Fibroblast of peridontal ligament (primary cell): ENCODE measurements around the gene BHLHE40.

Experiments
- DNase-seq: peaks from one replicate; pipeline ENCODE4 v3.0.0-alpha.2; 2010; ENCODE audit errors: extremely low read depth

Gene BHLHE40

DNA sequence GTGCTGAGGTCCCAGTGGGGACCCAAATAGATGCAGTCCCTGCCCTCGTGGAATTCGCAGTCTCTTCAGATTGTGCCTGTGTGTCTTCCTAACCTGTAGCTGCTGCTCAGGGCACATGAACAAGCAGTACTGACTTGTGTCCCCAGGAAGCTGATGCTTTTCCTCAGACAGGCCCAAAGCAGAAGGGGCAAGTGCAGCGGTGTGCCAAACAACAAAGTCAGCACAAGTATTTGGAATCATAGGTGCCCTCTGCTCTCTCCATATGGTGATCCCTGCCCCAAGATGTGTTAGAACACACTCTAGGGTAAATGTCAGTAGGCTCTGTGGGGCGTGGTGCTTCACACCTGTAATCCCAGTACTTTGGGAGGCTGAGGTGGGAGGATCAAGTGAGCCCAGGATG lies 21.9 kb downstream of the BHLHE40 start:
- DNase-seq = no peak

GRCh38 chr3:5001805-5002173 lies 22.6 kb downstream of the BHLHE40 start:
- DNase-seq = no peak

DNA sequence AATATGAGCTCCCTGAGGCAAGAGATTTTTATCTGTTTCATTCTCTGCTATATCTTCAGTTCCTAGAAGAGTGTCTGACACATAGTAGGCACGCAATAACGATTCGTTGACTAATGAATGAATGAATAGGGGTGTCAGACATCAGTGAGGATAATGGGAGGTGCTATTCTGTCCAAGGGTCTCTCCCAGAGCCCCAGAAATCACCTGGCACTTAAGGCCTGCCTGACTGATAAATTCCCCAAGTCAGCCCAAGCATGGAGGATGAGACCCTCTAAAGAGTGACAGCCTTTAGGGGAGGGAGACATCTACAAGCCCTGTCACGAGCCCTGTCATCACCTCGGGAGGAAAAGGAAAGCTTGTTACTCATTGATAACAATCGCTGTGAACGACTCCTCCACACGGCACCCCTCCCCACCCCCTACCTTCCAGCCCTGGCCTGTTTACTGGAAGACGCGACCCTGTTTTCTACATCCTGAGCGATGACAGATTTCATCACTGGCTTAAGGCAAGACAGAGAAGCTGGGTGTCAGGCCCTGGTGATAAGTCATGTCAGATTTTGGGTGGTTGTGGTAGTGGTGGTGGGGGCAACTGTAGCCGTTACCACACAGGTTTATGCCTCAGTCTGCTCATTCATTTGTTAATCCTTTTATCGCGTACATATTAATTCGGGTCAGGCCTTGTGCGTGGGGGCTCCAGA lies 23.1 kb downstream of the BHLHE40 start:
- DNase-seq = no peak

- DNase-seq = no peak
Observed at GRCh38 chr3:5002871-5003247, 23.6 kb downstream of the BHLHE40 start.

- no peak for DNase-seq
Observed at GRCh38 chr3:5004319-5005152, 25.3 kb downstream of the BHLHE40 start.

- no peak for DNase-seq
Observed at GRCh38 chr3:5005367-5005766, 26.1 kb downstream of the BHLHE40 start.

DNA sequence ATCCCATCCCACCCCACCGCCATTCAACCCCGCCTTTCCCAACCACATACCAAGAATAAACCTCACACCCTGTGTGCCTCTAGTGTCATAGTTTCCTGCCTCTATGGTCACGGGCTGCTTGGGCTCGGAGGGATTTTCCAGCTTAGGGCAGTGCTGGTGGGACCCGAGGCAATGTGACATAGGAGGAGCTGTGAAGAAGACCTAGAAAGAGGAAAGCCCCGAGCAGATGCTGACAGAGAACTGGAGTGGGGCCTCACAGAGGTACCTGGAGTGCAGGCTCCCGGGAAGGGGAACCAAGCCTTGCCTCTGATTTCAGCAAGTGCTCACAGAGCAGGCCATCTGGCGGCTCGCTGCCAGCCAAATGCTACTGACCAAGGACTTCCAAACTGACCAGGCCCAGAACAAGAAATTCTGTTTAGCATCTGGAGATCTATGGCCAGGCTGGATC lies 27.5 kb downstream of the BHLHE40 start:
- DNase-seq = no peak

DNA sequence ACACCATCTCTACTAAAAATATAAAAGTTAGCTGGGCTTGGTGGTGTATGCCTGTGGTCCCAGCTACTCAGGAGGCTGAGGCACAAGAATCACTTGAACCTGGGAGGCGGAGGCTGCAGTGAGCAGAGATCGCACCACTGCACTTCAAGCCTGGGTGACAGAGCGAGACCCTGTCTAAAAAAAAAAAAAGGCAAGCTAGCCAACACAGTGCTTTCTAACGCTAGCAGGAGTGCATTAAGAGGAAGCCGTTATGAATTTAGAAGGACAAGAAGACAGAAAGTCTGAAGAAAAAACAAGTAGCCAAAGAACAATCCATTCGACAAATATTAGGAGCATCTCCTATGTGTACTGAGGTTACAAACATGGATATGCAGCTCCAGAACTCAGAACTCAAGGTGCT lies 28.6 kb downstream of the BHLHE40 start:
- DNase-seq = no peak

DNA sequence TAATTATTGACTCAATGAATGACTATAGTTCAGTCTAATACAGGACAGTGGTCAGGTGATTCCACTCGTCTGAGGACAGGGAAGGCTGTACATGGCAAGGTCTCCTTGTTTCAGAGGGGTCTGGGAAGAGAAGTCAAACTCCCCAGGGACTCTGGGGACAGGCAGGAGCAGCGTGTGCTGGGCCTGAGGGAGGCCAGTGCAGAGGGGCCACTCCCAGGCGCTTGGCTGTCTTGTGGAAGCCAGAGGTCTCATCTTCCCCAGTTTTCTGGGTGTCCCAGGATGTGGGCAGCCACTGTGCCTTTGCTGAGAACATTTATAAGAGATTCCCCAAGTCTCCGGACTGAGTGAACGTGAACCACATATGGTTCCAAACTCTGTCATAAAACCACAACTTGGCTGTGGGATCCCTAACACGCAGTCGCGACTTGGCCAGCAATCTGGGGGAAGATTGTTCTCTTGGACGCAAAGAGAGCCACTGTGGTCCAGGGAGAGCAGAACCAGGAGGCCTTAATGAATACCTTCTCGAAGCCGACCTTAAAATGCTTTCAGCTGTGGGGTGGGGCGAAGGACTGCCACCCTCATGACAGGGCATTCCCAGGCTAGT lies 30.4 kb downstream of the BHLHE40 start:
- DNase-seq = peak; percentile 76

DNA sequence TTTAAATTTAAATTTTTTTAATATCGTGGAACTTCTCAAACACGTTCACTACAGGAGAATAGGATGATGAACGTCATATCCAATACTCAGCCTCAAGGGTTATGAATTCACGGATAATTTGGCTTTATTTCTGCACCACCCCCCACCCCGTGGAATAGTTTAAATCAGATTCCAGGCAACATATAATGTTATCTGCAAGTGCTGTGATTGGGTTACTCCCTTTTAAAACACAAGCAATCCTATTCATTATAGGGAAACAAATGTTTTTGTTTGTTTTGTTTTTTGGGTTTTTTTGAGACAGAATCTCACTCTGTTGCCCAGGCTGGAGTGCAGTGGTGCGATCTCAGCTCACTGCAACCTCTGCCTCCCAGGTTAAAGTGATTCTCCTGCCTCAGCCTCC lies 30.9 kb downstream of the BHLHE40 start:
- no peak for DNase-seq

DNA sequence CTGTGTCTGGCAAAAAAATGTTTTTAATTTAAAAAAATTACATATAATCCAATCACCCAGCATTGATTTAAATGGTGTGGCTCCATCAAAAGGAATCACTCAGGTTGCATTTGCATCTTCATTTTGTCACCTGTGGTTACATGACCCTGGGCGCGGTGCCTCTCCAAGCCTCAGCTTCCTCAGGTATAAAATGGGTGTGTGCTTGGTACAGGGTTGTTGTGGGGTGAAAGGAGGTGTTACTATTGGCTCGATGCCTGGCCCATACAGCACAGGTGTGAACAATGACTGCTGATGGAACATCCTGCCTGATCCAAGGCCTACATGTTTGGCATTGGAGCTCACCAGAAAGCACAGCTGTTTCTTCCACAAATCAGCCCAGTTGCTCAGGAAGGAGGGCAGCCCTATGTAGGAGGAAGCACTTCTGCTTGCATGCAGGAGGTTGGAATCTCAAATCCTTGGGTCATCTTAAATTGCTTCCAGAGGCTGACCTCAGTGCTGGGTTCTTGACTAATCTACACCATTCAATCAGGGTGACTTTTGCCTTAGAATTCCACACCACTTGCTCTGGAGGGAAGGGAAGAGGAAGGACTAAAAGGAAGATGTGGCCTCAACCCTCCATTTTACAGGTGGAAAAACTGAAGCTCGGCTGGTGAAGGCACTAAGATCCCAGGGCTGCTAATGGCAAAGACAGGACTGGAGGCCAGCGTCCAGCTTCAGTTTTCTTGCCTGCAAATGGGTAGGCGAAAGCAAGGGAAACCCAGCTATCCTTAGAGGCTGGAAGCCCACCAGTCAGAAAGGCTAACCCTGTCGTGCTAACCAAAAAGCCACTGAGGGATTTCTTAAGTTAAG lies 31.7 kb downstream of the BHLHE40 start:
- peak; percentile 89 for DNase-seq

DNA sequence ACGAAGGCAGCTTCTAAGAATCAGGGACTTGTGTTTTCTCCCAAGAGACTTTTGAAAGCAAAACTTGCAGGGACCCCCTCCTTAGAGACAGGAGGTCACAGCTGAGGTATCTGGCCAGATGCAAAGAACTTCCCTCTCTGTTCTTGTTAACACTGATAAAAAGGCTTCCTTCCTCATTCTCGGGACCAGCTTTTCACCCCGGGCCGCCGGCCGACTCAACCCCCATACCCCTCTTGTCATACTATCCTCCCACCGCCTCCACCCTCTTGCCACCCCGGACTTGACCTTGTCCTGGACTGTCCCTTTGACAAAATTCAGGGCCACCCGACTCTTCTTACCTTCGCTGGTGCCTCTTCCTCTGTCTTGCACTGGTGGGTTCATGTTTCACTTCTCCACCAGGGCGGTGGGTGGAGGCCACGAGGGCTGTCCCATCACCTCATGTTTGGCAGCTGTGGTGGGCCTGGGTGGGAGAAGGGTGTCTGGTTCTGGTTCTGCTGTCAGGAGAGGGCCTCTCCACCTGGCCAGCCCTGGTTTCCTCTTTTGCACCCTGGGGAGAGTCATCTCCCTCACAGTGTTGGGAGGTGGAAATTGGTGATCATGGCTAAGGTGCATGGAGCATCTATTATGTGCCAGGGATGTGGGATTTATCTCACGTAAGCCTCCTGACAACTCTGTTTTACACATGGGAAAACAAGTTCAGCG lies 32.5 kb downstream of the BHLHE40 start:
- DNase-seq = no peak

DNA sequence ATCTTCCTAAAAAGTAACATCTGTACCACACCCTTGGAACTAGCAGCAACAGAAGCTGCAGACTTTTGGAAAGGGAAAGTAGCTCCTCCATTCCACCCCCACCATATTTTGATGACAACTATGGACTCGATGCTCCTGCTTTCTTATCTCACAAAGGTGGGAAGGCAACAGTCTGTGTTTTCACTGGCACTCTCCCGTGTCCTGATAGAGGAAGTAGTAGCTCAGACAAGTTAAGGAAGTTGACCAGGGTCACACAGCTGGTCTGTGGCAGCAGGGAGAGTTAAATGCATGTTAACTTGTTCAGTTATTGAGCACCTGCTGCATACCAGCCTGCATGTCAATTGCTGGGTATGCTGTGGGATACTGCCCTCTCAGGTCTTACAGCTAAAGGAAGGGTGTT lies 33.1 kb downstream of the BHLHE40 start:
- DNase-seq = no peak

DNA sequence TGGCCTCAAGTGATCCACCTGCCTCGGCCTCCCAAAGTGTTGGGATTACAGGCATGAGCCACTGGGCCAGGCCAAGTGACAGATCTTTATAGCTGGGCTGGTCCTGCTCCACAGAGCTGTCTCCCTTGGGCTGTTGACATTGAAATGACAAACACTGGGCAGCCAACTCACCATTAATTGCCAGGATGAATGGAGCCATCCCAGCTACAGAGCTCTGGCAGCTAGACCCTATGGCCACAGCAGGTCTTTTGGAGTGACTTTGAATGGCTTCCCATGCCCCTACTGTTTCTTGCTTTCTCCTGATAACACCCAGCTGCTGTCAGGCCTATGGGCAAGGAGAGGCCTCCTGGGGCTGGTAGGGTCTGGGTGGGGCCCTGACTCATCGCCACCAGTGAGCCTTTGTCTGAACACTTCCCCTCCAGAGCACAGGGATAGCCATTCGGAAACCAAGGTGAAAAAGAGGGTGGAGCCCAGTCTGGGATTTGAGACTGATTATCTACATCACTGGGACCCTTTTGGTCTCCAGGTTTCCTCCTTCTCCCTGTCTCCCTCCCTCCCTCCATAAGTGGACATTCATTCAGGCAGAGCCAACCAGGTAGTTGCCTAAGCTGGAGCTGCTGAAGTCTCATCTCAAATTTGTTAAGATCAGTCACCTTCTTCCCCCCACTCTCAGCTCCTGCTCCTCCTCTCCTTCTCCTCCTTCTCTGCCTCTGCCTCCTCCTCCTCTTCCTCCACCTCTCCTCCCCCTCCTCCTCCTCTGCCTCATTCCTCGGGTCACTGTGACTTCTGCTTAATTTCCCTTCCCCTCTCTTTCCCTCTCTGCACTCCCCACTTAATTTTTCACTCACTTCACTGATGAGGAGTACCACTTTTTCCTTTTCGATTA lies 34.0 kb downstream of the BHLHE40 start:
- DNase-seq = no peak

DNA sequence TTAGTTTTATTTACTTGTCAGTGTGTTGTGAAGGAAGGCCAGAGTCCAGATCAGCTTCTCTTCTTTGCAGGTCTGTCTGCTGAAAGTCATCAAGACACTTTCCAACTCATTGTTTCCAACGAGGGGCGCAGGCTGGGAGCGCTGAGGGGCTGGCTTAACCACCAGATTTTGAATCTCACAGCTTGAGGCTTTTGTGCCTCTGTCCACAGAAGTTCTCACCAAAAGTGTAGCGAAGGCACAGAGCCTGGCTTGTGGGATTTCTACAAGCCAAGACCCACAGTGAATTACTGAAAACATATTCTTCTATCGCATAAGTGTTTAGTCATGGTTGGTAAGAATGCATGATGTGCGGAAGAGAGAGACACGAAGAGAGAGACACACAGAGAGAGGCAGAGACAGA lies 35.2 kb downstream of the BHLHE40 start:
- peak; percentile 59 for DNase-seq

DNA sequence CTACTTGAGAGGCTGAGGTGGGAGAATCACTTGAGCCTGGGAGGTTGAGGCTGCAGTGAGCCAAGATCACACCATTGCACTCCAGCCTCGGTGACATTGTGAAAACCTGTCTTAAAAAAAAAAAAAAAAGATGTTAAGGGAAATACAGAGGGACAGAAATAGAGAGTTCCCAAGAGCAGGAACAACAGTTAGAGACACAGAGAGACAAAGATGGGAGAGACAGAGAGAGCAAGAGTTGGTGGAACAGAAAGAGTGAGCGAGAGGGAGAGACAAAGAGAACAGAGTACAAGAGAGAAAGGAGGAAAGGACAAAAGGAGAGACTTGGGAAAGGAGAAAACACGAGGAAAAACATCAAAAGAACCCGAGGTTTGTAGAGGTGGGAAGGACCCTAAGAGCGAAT lies 35.8 kb downstream of the BHLHE40 start:
- DNase-seq = no peak

DNA sequence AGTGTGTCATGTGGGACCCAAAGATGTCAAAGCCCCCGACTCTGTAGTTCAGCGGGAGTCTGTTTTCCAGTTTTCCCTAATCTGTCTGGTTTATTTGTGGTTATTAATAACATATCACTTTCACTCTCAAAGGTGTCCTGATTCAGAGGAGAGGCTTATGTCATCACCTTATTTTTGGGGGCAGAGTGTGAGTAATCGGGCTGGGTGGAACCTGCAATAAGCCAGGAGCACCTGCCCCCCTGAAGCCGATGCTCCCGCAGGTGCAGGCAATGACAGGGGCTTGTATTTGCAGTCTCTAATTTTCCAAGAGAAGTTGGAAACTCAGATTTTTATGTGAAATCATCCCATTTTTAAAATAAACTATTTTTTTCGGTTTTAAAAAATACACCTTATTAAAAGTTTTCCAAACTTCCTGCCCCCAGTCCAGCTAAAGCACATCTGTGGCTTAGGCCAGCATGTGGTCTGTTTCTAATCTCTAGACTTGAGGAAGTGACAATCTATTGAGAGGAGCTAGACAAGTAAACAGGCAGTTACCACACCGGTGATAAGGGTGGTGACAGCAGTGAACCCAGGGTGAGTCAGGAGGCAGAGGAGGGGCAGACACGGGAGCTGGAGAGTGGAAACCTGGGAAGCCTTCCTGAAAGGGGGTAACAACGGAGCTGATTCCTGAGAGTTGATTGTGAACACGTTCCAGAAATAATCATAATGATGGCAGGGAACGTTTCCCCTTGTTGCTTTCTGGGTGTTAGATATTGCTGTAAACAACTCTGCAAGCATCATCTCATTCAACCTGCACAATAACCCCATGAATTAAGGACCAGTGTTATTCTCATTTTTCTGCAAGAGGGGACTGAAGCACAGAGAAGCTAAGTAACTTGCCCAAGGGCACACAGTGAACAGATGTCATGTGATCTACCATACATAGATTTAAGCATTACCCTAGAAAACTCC lies 37.2 kb downstream of the BHLHE40 start:
- no peak for DNase-seq

- peak; percentile 68 for DNase-seq
Observed at GRCh38 chr3:5017925-5018531, 38.8 kb downstream of the BHLHE40 start.
